PC-9 (cell line): ENCODE measurements around the gene WDR20. TPM values are rescaled to one million over a fixed set of nuclear protein-coding genes. Genes with fewer than 3 reads are reported as not detected.

Experiments used
- BruUV-seq: library from RNA; stranded (reverse); fragments of 400-500 nt; replicated peaks from 2 replicates; lab custom pipeline; 2021; lab: Mats Ljungman, UMichigan
- CTCF ChIA-PET: fragments of 300-600 bp; sonication (Branson Sonifier 250); formaldehyde crosslinking; loops from one replicate; lab custom pipeline; 2022; ENCODE audit warnings: antibody characterized with exemption; lab: Charles Lee
- POLR2A ChIA-PET: fragments of 300-600 bp; sonication (Branson Sonifier 250); formaldehyde crosslinking; loops from one replicate; lab custom pipeline; 2022; ENCODE audit warnings: antibody characterized with exemption; ENCODE audit not compliant: unreplicated experiment; lab: Charles Lee
- DNase-seq, 2 experiments: peaks; one replicate each; pipeline versions ENCODE4 v3.0.0 to v3.0.0-alpha.2; 2015 to 2022; ENCODE audit warnings: mixed read lengths in 1 of 2
- H2AFZ ChIP-seq: fragments of 200-600 bp; sonication (generic); 2 replicates; pipeline ENCODE4 v1.8.1; 2017; ENCODE audit warnings: antibody characterized with exemption
- H3F3A ChIP-seq: fragments of 200-600 bp; sonication (generic); 2 replicates; pipeline ENCODE4 v1.8.1; 2017; ENCODE audit warnings: antibody characterized with exemption, mild to moderate bottlenecking, low read depth; ENCODE audit not compliant: insufficient read depth
- H3K27ac ChIP-seq: fragments of 200-600 bp; sonication (generic); 2 replicates; pipeline ENCODE4 v1.6.1; 2016; ENCODE audit warnings: mixed run types
- H3K27me3 ChIP-seq: fragments of 200-600 bp; sonication (generic); 2 replicates; pipeline ENCODE4 v1.6.1; 2016; ENCODE audit warnings: low read depth, mixed run types; ENCODE audit not compliant: insufficient read depth
- H3K36me3 ChIP-seq: fragments of 200-600 bp; sonication (generic); 2 replicates; pipeline ENCODE4 v1.6.1; 2016; ENCODE audit warnings: low read depth, mixed run types
- H3K4me1 ChIP-seq: fragments of 200-600 bp; sonication (generic); replicated peaks from 2 replicates; pipeline ENCODE4 v1.6.1; 2016; ENCODE audit warnings: mixed run types; ENCODE audit not compliant: insufficient read depth
- H3K4me2 ChIP-seq: fragments of 200-600 bp; sonication (generic); 2 replicates; pipeline ENCODE4 v1.6.1; 2017; ENCODE audit warnings: mixed run types
- H3K4me3 ChIP-seq: fragments of 200-600 bp; sonication (generic); 2 replicates; pipeline ENCODE4 v1.6.1; 2016; ENCODE audit warnings: mixed run types
- H3K79me2 ChIP-seq: fragments of 200-600 bp; sonication (generic); 2 replicates; pipeline ENCODE4 v1.6.1; 2017; ENCODE audit warnings: low read depth, mixed run types
- H3K9me2 ChIP-seq: fragments of 200-600 bp; sonication (generic); 2 replicates; pipeline ENCODE4 v1.8.1; 2017; ENCODE audit warnings: mild to moderate bottlenecking; ENCODE audit not compliant: insufficient read depth
- H3K9me3 ChIP-seq: fragments of 200-600 bp; sonication (generic); 2 replicates; pipeline ENCODE4 v1.8.1; 2016; ENCODE audit warnings: low read depth; ENCODE audit not compliant: insufficient read depth
- H4K20me1 ChIP-seq: fragments of 200-600 bp; sonication (generic); 2 replicates; pipeline ENCODE4 v1.8.1; 2017; ENCODE audit not compliant: insufficient read depth
- CTCF ChIP-seq: fragments of 200-600 bp; sonication (generic); conservative IDR thresholded peaks from 2 replicates; pipeline ENCODE4 v1.6.1; 2017; ENCODE audit warnings: mixed run types, antibody characterized with exemption, mild to moderate bottlenecking, moderate library complexity
- EZH2 ChIP-seq: fragments of 200-600 bp; sonication (generic); IDR thresholded peaks from 2 replicates; pipeline ENCODE4 v1.8.0; 2017; ENCODE audit warnings: antibody characterized with exemption, low read depth
- intact Hi-C: fragments of 100-400 bp; cut with micrococcal nuclease; formaldehyde crosslinking; loops from one replicate; pipeline ENCODE4 v1.10.0; 2022; ENCODE audit not compliant: unreplicated experiment
- total RNA-seq: library from RNA; stranded (reverse); gene quantifications from 2 replicates; pipeline ENCODE4 v1.2.3, GENCODE V29; 2021

The WDR20 gene
- total RNA-seq, 1 experiment from 2014 or later, result 93.5 TPM

- Histone ChIP-seq H3K9me3 (no peaks in the 10 kb centered on the region), H3K4me1 (peaks cover 31% of the 10 kb centered on the region), H3K27ac (peak overlapping the region; percentile 27; the same call in 1 of the 2 replicates), H2AFZ (peak overlapping the region; percentile 92), H3K9me2 (no peaks in the 10 kb centered on the region), H3K4me3 (peak overlapping the region; percentile 75), H3K27me3 (no peaks in the 10 kb centered on the region), H3K36me3 (0 out of 2 replicates have a peak, but pooled peaks cover 6% of the 10 kb centered on the region), H3K79me2 (peaks cover 65% of the 10 kb centered on the region), H4K20me1 (peaks cover 23% of the 10 kb centered on the region), H3K4me2 (peak overlapping the region; percentile 85), H3F3A (peaks cover 14% of the 10 kb centered on the region; the same call in 1 of the 2 replicates)
- intact Hi-C loops, result loop anchor here (1.0 to 2.0 kb wide), 4 partner anchors 52 to 378 kb away; partner anchors contain the start of genes HSP90AA1 and PPP2R5C
- no peak for DNase-seq
- no TSS peak for BruUV-seq
- CTCF ChIA-PET, result interaction anchor here (0.6 to 1.4 kb wide), 4 partner anchors 12 to 50 kb away, joined by 3 to 9 read pairs (median 4); no protein-coding TSS in a partner anchor
- no peak for TF ChIP-seq CTCF
- no peak for TF ChIP-seq EZH2
- POLR2A ChIA-PET, result interaction anchor here (0.6 to 0.7 kb wide), 4 partner anchors 14 to 138 kb away, joined by 5 to 13 read pairs (median 9); no protein-coding TSS in a partner anchor
Observed at GRCh38 chr14:102138535-102138934, 1.2 kb upstream of the WDR20 start.

DNA sequence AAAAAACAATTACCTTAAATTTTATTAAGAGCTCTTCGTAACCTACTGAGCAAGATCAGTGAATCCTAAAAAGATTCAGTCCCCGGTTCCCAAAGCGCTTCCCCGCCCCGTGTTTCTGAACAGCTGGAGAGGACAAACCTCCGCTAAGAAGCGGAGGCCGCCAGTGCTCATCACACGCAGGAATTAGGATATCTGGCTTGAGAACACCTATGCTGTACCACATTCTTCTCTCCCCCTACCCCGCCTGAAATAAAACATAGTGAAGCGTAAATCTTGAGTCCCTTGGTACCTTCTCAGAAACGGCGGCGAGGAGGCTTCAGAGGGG is 774 bp upstream of the WDR20 start:
- Histone ChIP-seq H3K9me2 (no peaks in the 10 kb centered on the region), H3K4me1 (peaks cover 31% of the 10 kb centered on the region), H3K4me2 (peak overlapping the region; percentile 85), H3K36me3 (0 out of 2 replicates have a peak, but pooled peaks cover 8% of the 10 kb centered on the region), H3F3A (peaks cover 14% of the 10 kb centered on the region; the same call in 1 of the 2 replicates), H3K9me3 (no peaks in the 10 kb centered on the region), H3K79me2 (peaks cover 69% of the 10 kb centered on the region), H3K4me3 (peak overlapping the region; percentile 75), H3K27me3 (no peaks in the 10 kb centered on the region), H2AFZ (peak overlapping the region; percentile 92), H3K27ac (peak overlapping the region; percentile 27), H4K20me1 (peaks cover 23% of the 10 kb centered on the region)
- intact Hi-C loops, result loop anchor here (1.0 to 2.0 kb wide), 7 partner anchors 42 to 378 kb away; partner anchors contain the start of genes HSP90AA1 and PPP2R5C
- peak in 1 of 2 experiments; percentile 71 for DNase-seq
- no peak for TF ChIP-seq EZH2
- no peak for TF ChIP-seq CTCF
- CTCF ChIA-PET, result interaction anchor here (0.5 to 1.4 kb wide), 6 partner anchors 13 to 96 kb away, joined by 3 to 10 read pairs (median 5); no protein-coding TSS in a partner anchor
- no TSS peak for BruUV-seq
- POLR2A ChIA-PET, result interaction anchor here (0.5 to 0.7 kb wide), 5 partner anchors 15 to 170 kb away, joined by 5 to 13 read pairs (median 7); no protein-coding TSS in a partner anchor

DNA sequence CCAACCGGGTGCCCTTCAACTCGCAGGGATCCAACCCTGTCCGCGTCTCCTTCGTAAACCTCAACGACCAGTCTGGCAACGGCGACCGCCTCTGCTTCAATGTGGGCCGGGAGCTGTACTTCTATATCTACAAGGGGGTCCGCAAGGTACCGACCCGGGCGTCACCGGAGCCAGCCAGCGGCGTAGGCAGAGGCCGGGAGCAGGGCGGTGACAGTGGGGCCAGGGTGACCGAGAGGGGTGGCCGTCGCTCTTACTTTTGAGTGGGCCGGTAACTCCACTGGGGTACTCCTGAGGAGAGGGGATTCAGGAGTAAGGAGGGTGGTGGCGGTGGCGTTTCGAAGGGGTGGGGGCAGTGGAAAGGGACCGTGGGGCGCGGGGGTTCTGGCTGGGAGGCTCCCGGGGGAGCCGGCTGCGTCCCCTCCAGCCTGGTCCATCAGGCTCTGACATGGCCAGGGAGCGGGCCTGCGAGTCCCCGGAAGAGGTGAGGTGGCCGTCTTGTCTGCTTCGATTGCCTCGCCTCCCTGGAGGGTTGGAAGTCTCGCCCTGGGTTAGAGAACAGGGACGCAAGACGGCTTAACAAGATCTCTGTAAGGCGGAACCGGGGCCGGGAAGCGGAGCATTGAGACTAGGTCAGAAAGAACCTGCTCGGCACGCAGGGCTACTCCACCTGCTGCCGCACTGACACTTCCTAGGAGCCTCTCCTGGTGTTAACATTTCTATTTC is 491 bp downstream of the WDR20 start:
- peak overlapping the region; percentile 44 for H3K27ac ChIP-seq
- H2AFZ ChIP-seq, result peak overlapping the region; percentile 95
- H3K9me2 ChIP-seq, result no peaks in the 10 kb centered on the region
- H3K36me3 ChIP-seq, result 0 out of 2 replicates have a peak, but pooled peaks cover 8% of the 10 kb centered on the region
- H3K27me3 ChIP-seq, result no peaks in the 10 kb centered on the region
- ChIA-PET POLR2A (interaction anchor here (0.6 kb wide), 2 partner anchors 44 to 860 kb away, joined by 4 read pairs; no protein-coding TSS in a partner anchor), CTCF (interaction anchor here (0.7 kb wide), 1 partner anchor 165 kb away, joined by 3 read pairs; the partner anchor contains the start of gene MOK)
- DNase-seq, result peak; percentile 53 to 57
- TF ChIP-seq CTCF, result no peak
- no peak for TF ChIP-seq EZH2
- peak overlapping the region; percentile 75 for H3K4me3 ChIP-seq
- intact Hi-C loops, result loop anchor here (1.0 kb wide), 1 partner anchor 47 kb away; no protein-coding TSS in a partner anchor
- H3K4me1 ChIP-seq, result peaks cover 31% of the 10 kb centered on the region
- peak overlapping the region; percentile 88 for H3K4me2 ChIP-seq
- BruUV-seq, result no TSS peak
- no peaks in the 10 kb centered on the region for H3K9me3 ChIP-seq
- peaks cover 35% of the 10 kb centered on the region for H4K20me1 ChIP-seq
- peaks cover 17% of the 10 kb centered on the region; the same call in 1 of the 2 replicates for H3F3A ChIP-seq
- H3K79me2 ChIP-seq, result peaks cover 82% of the 10 kb centered on the region
